HepG2 (cell line): ENCODE results near the gene CRAT. TPM values are rescaled to one million over a fixed set of nuclear protein-coding genes. Genes with fewer than 3 reads are reported as not detected.

Experiments
- DMAP1 ChIP-seq: IDR thresholded peaks from 2 replicates; pipeline ENCODE4 v1.6.1; 2016
- HNF4G ChIP-seq, 2 experiments: sonication (generic) in 1 of 2; formaldehyde crosslinking in 1 of 2; IDR thresholded peaks; 2 replicates each; pipeline versions ENCODE4 v1.4.0 to v1.6.1; 2011 to 2020; ENCODE audit warnings: borderline replicate concordance in 2 of 2, low read depth in 2 of 2, mild to moderate bottlenecking in 2 of 2, low read length in 1 of 2, missing genetic modification reagents in 1 of 2, moderate library complexity in 1 of 2
- MEIS2 ChIP-seq: sonication (generic); formaldehyde crosslinking; IDR thresholded peaks from 2 replicates; pipeline ENCODE4 v1.9.0; 2021; ENCODE audit warnings: mild to moderate bottlenecking, missing genetic modification reagents
- ZNF207 ChIP-seq: fragments of 450-650 bp; IDR thresholded peaks from 2 replicates; pipeline ENCODE4 v1.6.1; 2016; ENCODE audit warnings: antibody characterized with exemption, borderline replicate concordance
- ZNF230 ChIP-seq: sonication (generic); formaldehyde crosslinking; IDR thresholded peaks from 2 replicates; pipeline ENCODE4 v1.4.0; 2020; ENCODE audit warnings: mild to moderate bottlenecking, missing genetic modification reagents
- ZNF382 ChIP-seq: sonication (generic); formaldehyde crosslinking; IDR thresholded peaks from 2 replicates; pipeline ENCODE4 v1.5.0; 2020; ENCODE audit warnings: missing genetic modification reagents, mild to moderate bottlenecking, borderline replicate concordance
- ZNF616 ChIP-seq: sonication (generic); formaldehyde crosslinking; IDR thresholded peaks from 2 replicates; pipeline ENCODE4 v1.5.0; 2020; ENCODE audit warnings: low read depth, mild to moderate bottlenecking, missing genetic modification reagents
- polyA plus RNA-seq, 8 experiments: library from polyadenylated mRNA; depleted of rRNA in 3 of 8; stranded (reverse) in 7 of 8; unstranded in 1 of 8; fragments of >200 nt; fragmentation: Illumina TruSeq in 4 of 8; extraction: Trizol in 4 of 8; gene quantifications; 2 replicates each; pipeline versions ENCODE4 v1.2.1 to v1.2.3, GENCODE V29; 2011 to 2016; ENCODE audit warnings: low read depth in 4 of 8, missing spikeins in 1 of 8, mixed read lengths in 1 of 8; ENCODE audit not compliant: insufficient read depth in 1 of 8
- total RNA-seq, 5 experiments: library from RNA; depleted of rRNA; stranded (reverse); fragments of >200 nt; fragmentation: Illumina TruSeq; extraction: Trizol; gene quantifications; 2 replicates each; pipeline ENCODE4 v1.2.3, GENCODE V29; 2016; ENCODE audit warnings: low read depth in 1 of 5
- TF ChIP-seq, protein P1 (sequence below): sonication (generic); formaldehyde crosslinking; IDR thresholded peaks from 2 replicates; pipeline ENCODE4 v1.5.1; 2020; ENCODE audit warnings: mild to moderate bottlenecking, missing genetic modification reagents
- TF ChIP-seq, protein P2 (sequence below): sonication (generic); formaldehyde crosslinking; conservative IDR thresholded peaks from 2 replicates; pipeline ENCODE4 v1.8.0; 2022; ENCODE audit warnings: low read depth, missing genetic modification reagents

The CRAT gene
- total and polyA plus RNA-seq, 2 of the 13 experiments (the other 11 are each of a cell fraction or from before 2014, with no cell fraction given), result 26.1 to 26.6 TPM

DNA sequence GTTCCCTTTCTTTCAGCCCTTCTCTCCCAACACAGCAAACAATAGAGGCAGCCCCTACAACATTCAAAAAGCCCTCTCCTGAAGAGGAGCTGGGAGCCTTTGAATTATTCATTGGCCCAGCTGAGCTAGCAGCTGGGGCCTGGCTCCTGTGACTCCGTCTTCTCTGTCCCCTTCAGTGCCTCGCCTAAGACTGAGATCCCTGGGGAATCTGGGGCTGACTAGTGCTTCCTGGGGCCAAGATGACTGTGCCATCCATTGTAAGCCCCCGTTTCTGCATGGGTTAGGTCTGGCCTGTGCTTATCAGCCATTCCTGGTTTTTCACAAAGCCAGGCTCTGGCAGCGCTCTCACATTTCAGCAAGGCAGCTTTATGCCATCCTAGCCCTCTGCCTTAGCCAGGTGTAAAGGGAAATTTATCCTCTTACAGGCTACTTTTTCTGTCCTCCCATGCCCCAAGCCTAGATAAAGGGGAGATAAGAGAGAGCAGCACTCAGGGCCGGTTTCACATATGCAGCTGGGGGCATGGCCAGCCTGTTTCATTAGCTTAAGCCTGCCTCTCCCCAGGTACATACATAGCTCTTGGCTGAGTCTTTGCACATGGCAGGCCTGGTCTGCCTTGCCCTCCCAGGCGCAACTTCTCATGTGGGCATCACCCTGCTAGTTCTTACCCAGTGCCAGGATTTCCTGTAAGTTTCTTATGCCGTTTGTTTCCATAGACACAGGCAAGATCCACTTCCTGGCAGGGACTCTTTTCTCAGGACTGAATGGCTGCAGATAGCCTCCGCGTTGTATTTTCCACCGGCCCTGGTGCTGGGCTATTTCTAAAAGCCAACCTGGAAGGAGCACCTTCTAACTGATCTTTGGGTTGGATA is 16.4 kb upstream of the CRAT start (continued):
- TF ChIP-seq, protein P1, sequence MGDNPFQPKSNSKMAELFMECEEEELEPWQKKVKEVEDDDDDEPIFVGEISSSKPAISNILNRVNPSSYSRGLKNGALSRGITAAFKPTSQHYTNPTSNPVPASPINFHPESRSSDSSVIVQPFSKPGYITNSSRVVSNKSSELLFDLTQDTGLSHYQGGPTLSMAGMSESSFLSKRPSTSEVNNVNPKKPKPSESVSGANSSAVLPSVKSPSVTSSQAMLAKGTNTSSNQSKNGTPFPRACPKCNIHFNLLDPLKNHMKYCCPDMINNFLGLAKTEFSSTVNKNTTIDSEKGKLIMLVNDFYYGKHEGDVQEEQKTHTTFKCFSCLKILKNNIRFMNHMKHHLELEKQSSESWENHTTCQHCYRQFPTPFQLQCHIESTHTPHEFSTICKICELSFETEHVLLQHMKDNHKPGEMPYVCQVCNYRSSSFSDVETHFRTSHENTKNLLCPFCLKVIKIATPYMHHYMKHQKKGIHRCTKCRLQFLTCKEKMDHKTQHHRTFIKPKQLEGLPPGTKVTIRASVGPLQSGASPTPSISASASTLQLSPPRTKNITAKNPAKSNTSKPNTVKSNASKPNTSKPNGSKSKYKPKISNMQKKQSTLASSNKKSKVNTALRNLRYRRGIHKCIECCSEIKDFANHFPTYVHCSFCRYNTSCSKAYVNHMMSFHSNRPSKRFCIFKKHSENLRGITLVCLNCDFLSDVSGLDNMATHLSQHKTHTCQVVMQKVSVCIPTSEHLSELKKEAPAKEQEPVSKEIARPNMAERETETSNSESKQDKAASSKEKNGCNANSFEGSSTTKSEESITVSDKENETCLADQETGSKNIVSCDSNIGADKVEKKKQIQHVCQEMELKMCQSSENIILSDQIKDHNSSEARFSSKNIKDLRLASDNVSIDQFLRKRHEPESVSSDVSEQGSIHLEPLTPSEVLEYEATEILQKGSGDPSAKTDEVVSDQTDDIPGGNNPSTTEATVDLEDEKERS, result no peak
- TF ChIP-seq, protein P2, sequence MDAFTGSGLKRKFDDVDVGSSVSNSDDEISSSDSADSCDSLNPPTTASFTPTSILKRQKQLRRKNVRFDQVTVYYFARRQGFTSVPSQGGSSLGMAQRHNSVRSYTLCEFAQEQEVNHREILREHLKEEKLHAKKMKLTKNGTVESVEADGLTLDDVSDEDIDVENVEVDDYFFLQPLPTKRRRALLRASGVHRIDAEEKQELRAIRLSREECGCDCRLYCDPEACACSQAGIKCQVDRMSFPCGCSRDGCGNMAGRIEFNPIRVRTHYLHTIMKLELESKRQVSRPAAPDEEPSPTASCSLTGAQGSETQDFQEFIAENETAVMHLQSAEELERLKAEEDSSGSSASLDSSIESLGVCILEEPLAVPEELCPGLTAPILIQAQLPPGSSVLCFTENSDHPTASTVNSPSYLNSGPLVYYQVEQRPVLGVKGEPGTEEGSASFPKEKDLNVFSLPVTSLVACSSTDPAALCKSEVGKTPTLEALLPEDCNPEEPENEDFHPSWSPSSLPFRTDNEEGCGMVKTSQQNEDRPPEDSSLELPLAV, result no peak
- TF ChIP-seq ZNF616 (CRISPR knock-in tag), result no peak
- TF ChIP-seq ZNF230 (CRISPR knock-in tag), result no peak
- TF ChIP-seq HNF4G (IDR thresholded peaks at IDR 0.05; ENCODE audit: borderline replicate concordance, low read depth, low read length), result no peak
- no peak for TF ChIP-seq HNF4G (CRISPR knock-in tag; IDR thresholded peaks at IDR 0.05; ENCODE audit: borderline replicate concordance, low read depth)
- no peak for TF ChIP-seq ZNF382
- TF ChIP-seq DMAP1 (CRISPR knock-in tag), result no peak
- no peak for TF ChIP-seq ZNF207
- no peak for TF ChIP-seq MEIS2 (CRISPR knock-in tag)
